PFSK-1 (cell line): ENCODE measurements around the gene SPACA5.

Experiments
- FOXP2 ChIP-seq: optimal IDR thresholded peaks from 2 replicates; pipeline ENCODE3; 2011; ENCODE audit warnings: borderline replicate concordance, control low read depth, inconsistent platforms; ENCODE audit not compliant: insufficient read depth; ENCODE audit errors: extremely low read length, extremely low read depth
- POLR2AphosphoS5 ChIP-seq: IDR thresholded peaks from 2 replicates; pipeline ENCODE4 v1.6.1; 2012; ENCODE audit warnings: low read depth, mild to moderate bottlenecking, control low read depth, low read length, moderate library complexity
- REST ChIP-seq, 2 experiments: IDR thresholded peaks; 2 replicates each; pipeline versions ENCODE4 v1.6.1 to v1.8.0; 2011 to 2012; ENCODE audit warnings: low read depth in 2 of 2, low read length in 2 of 2, control low read depth in 1 of 2, inconsistent platforms in 1 of 2, mild to moderate bottlenecking in 1 of 2, moderate library complexity in 1 of 2; ENCODE audit not compliant: insufficient read depth in 1 of 2
- SIN3A ChIP-seq: IDR thresholded peaks from 2 replicates; pipeline ENCODE4 v1.6.1; 2012; ENCODE audit warnings: mild to moderate bottlenecking, low read length, moderate library complexity, borderline replicate concordance; ENCODE audit not compliant: insufficient read depth
- TAF1 ChIP-seq: IDR thresholded peaks from 2 replicates; pipeline ENCODE4 v1.6.1; 2012; ENCODE audit warnings: low read length, control low read depth, borderline replicate concordance; ENCODE audit not compliant: insufficient read depth

The SPACA5 gene

GRCh38 chrX:48002319-48002718 lies 4.5 kb upstream of the SPACA5 start:
- TF ChIP-seq FOXP2 (no peak), REST (IDR thresholded peaks at IDR 0.05; ENCODE audit: insufficient read depth in 1 of 2, low read depth in 2 of 2, low read length in 2 of 2) (no peak), POLR2AphosphoS5 (no peak), TAF1 (no peak), SIN3A (no peak)

GRCh38 chrX:48002929-48003328 lies 3.9 kb upstream of the SPACA5 start:
- no peak for TF ChIP-seq SIN3A
- TF ChIP-seq TAF1: no peak
- TF ChIP-seq POLR2AphosphoS5: no peak
- TF ChIP-seq FOXP2: no peak
- no peak for TF ChIP-seq REST (IDR thresholded peaks at IDR 0.05; ENCODE audit: insufficient read depth in 1 of 2, low read depth in 2 of 2, low read length in 2 of 2)

- TF ChIP-seq SIN3A: no peak
- no peak for TF ChIP-seq FOXP2
- no peak for TF ChIP-seq REST (IDR thresholded peaks at IDR 0.05; ENCODE audit: insufficient read depth in 1 of 2, low read depth in 2 of 2, low read length in 2 of 2)
- no peak for TF ChIP-seq POLR2AphosphoS5
- no peak for TF ChIP-seq TAF1
Measured at GRCh38 chrX:48003367-48003757, 3.4 kb upstream of the SPACA5 start.

GRCh38 chrX:48003758-48004457 lies 2.9 kb upstream of the SPACA5 start, which contains the start of gene ZNF182:
TSS of gene ZNF182 (minus strand) at chrX:48003989. CDS start at chrX:48002609, 1,380 bp downstream.
- TF ChIP-seq POLR2AphosphoS5: 0 out of 2 replicates have a peak, but pooled peaks have one; percentile 49
- TF ChIP-seq TAF1: peak; percentile 79; the same call in 1 of the 2 replicates
- no peak for TF ChIP-seq REST (IDR thresholded peaks at IDR 0.05; ENCODE audit: insufficient read depth in 1 of 2, low read depth in 2 of 2, low read length in 2 of 2)
- TF ChIP-seq FOXP2: peak; percentile 98
- TF ChIP-seq SIN3A: no peak
